Stomach smooth muscle (tissue), 2 donors: ENCODE data around the gene ANKRD40CL.

Experiments used
- H3K27ac ChIP-seq: one replicate; pipeline ENCODE4 v1.7.0; 2013; ENCODE audit warnings: mild to moderate bottlenecking, low read length, inconsistent platforms
- H3K27me3 ChIP-seq, 2 donors: one replicate each; pipeline ENCODE4 v1.7.0; 2013; ENCODE audit warnings: low read length in 2 of 2; ENCODE audit not compliant: insufficient read depth in 2 of 2, control insufficient read depth in 1 of 2
- H3K36me3 ChIP-seq, 2 donors: one replicate each; pipeline ENCODE4 v1.7.0; 2013; ENCODE audit warnings: low read length in 2 of 2; ENCODE audit not compliant: control insufficient read depth in 2 of 2, insufficient read depth in 2 of 2
- H3K4me1 ChIP-seq: one replicate; pipeline ENCODE4 v1.7.0; 2013; ENCODE audit warnings: low read length; ENCODE audit not compliant: control insufficient read depth, insufficient read depth
- H3K4me3 ChIP-seq, 2 donors: one replicate each; pipeline ENCODE4 v1.7.0; 2013; ENCODE audit warnings: low read length in 2 of 2
- H3K9ac ChIP-seq, 2 donors: one replicate each; pipeline ENCODE4 v1.7.0; 2013; ENCODE audit warnings: low read length in 2 of 2, mild to moderate bottlenecking in 1 of 2
- H3K9me3 ChIP-seq, 2 donors: one replicate each; pipeline ENCODE4 v1.7.0; 2013; ENCODE audit warnings: low read length in 2 of 2; ENCODE audit not compliant: control insufficient read depth in 2 of 2
- donor health status: healthy.
- donor health status: Pancreatic carcinoma.

The ANKRD40CL gene

DNA sequence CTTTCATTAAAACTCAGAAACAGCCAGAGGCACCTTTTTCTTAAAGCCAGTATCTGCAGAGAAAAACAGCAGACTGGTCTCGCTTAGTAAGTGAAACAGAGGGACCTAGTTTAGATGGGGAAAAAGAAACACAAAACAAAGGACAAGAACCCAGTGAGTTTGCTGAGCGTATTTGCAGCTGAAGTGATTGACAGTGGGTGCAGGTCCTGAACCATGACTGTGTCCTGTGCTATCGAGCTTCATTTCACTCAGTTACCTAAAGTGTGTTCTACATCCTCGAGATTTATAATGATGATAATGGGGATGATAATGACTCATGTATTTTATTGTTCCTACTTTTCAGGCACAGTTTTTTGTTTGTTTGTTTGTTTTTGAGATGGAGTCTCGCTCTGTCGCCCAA, 36.4 kb upstream of the ANKRD40CL start:
- no peaks in the 10 kb centered on the region for H3K36me3 ChIP-seq
- no peak overlapping the region for H3K27ac ChIP-seq
- H3K9me3 ChIP-seq = no peaks in the 10 kb centered on the region
- H3K4me3 ChIP-seq = no peak overlapping the region
- no peak overlapping the region for H3K9ac ChIP-seq
- H3K4me1 ChIP-seq = no peaks in the 10 kb centered on the region
- H3K27me3 ChIP-seq = no peaks in the 10 kb centered on the region

DNA sequence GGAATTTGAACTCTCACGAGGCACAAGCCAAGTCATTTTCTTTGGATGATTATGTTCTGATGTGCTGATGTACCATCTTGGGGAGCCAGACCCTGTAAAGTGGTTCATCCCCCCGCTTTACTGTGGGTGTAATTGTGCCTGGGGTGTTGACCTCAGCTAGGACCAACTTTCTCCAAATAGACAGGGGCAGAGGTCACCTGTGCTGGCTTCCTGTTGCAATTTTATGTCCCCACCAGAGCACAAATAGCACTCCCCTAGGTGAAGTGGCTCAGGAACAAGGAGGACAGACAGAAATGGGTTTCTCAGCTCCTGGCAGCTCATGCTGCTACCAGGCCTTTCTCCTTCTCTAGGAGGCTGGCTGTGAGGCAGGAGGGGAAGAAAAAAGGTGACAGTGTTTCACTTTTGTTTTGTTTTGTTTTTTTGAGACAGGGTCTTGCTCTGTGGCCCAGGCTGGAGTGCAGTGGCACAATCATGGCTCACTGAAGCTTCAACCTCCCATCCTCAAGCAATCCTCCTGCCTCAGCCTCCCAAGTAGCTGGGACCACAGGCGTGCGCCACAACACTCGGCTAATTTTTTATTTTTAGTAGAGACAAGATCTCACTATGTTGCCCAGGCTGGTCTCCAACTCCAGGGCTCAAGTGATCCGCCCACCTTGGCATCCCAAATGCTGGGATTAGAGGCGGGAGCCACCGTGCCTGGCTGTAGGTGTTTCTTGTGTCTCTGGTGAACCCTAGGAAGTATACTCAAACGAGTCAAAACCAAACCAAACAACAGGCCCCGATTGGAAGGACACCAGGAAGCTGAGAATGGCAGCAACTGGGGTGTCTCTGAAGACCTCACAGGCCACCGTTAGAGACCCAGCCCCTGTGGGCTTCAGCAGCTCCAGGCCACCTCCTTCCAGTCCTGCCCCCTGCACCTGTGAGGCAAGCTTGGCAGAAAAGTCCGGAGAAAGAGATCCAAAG, 35.6 kb upstream of the ANKRD40CL start:
- Histone ChIP-seq H3K4me1 (no peaks in the 10 kb centered on the region), H3K9me3 (no peaks in the 10 kb centered on the region), H3K9ac (no peak overlapping the region), H3K27ac (no peak overlapping the region), H3K27me3 (no peaks in the 10 kb centered on the region), H3K4me3 (no peak overlapping the region), H3K36me3 (no peaks in the 10 kb centered on the region)

GRCh38 chr17:50800196-50800700, 32.9 kb upstream of the ANKRD40CL start:
- Histone ChIP-seq H3K9me3 (no peaks in the 10 kb centered on the region), H3K9ac (no peak overlapping the region), H3K36me3 (no peaks in the 10 kb centered on the region), H3K27me3 (no peaks in the 10 kb centered on the region), H3K27ac (no peak overlapping the region), H3K4me3 (no peak overlapping the region), H3K4me1 (no peaks in the 10 kb centered on the region)

DNA sequence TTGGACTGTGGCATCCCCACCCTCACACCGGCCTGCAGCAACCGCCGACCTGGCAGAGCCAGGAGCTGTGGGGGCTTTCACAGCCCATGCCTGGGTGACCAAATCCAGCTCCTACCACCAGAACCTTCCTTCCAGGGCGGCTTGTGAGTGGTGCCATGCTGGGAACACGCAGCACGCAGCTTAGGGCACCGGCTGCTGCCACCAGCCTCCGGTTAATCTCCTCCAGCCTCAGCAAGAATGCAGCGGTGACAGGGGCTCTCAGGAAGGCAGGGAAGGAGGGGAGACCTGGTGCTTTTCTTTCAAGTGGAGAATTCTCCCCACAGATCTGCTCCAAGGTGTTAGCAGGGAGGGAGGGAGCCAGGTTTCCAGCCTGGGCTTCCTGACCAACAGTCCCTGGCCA, 32.3 kb upstream of the ANKRD40CL start:
- Histone ChIP-seq H3K9ac (no peak overlapping the region), H3K4me3 (no peak overlapping the region), H3K36me3 (no peaks in the 10 kb centered on the region), H3K27me3 (no peaks in the 10 kb centered on the region), H3K9me3 (no peaks in the 10 kb centered on the region), H3K27ac (no peak overlapping the region), H3K4me1 (no peaks in the 10 kb centered on the region)

- H3K4me3 ChIP-seq = no peak overlapping the region
- no peak overlapping the region for H3K27ac ChIP-seq
- no peaks in the 10 kb centered on the region for H3K4me1 ChIP-seq
- no peaks in the 10 kb centered on the region for H3K9me3 ChIP-seq
- no peaks in the 10 kb centered on the region for H3K36me3 ChIP-seq
- no peak overlapping the region for H3K9ac ChIP-seq
- H3K27me3 ChIP-seq = no peaks in the 10 kb centered on the region
These were observed 31.3 kb upstream of the ANKRD40CL start for GRCh38 chr17:50798424-50799288.

DNA sequence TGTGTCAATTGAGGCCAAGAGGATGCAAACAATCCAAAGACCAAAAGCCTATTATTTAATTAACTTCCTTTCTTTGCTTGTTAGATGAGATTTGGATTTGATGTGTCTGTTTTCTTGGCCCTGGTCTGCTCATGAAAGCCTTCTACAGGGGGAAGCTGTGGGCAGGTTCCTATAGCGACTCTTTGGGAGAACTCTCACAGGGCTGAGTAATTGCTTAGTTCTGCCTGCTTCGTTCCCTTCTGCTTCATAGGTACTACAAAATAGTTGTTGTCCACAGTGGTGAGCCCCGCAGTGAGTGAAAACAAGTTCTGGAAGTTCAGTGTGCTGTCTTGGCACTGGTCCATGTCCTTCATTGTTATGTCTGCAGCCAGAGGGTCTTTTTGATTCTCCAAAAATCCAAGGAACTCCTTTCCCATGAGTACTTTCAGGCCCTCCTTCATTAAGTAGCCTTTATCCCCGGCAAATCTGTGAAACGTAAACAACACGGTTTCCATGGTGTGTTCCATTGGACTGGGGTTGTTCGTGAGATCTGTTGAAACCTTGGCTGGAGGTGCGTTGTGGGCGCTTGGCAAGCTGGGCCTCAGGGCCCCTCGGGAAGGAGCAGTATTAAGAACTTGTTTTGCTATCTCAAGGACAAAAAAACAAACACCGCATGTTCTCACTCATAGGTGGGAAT, 30.0 kb upstream of the ANKRD40CL start:
- H3K9me3 ChIP-seq = no peaks in the 10 kb centered on the region
- no peak overlapping the region for H3K4me3 ChIP-seq

DNA sequence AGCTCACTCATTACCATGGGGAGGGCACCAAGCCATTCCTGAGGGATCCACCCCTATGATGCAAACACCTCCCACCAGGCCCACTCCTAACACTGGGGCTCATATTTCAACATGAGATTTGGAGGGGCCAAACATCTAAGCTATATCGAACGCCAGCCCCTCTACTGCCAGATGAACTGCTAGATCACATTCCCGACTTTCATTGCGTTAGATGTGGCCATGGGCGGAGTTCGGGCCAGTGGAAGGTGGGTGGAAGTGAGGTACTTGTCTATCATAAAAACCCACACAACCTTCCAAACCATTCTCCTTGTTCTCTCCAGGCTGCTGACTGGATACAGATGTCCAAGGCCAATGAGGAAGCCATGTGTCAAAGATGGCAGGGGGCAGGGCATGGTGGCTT, 27.0 kb upstream of the ANKRD40CL start:
- Histone ChIP-seq H3K36me3 (no peaks in the 10 kb centered on the region), H3K27me3 (no peaks in the 10 kb centered on the region), H3K4me1 (no peaks in the 10 kb centered on the region), H3K4me3 (no peak overlapping the region), H3K27ac (no peak overlapping the region), H3K9ac (no peak overlapping the region), H3K9me3 (no peaks in the 10 kb centered on the region)

More for the DNA sequence above, 30.0 kb upstream of the ANKRD40CL start:
- no peaks in the 10 kb centered on the region for H3K27me3 ChIP-seq
- no peak overlapping the region for H3K27ac ChIP-seq
- H3K9ac ChIP-seq = no peak overlapping the region
- H3K36me3 ChIP-seq = no peaks in the 10 kb centered on the region
- no peaks in the 10 kb centered on the region for H3K4me1 ChIP-seq

- H3K9ac ChIP-seq = no peak overlapping the region
- no peak overlapping the region for H3K4me3 ChIP-seq
- no peaks in the 10 kb centered on the region for H3K36me3 ChIP-seq
- H3K9me3 ChIP-seq = no peaks in the 10 kb centered on the region
- H3K27me3 ChIP-seq = no peaks in the 10 kb centered on the region
- H3K4me1 ChIP-seq = no peaks in the 10 kb centered on the region
- no peak overlapping the region for H3K27ac ChIP-seq
These were observed 25.7 kb upstream of the ANKRD40CL start for GRCh38 chr17:50793007-50793406.

GRCh38 chr17:50792132-50792531, 24.8 kb upstream of the ANKRD40CL start:
- H3K9me3 ChIP-seq = no peaks in the 10 kb centered on the region
- no peaks in the 10 kb centered on the region for H3K36me3 ChIP-seq
- no peaks in the 10 kb centered on the region for H3K27me3 ChIP-seq
- no peak overlapping the region for H3K27ac ChIP-seq
- no peak overlapping the region for H3K9ac ChIP-seq
- H3K4me3 ChIP-seq = no peak overlapping the region
- H3K4me1 ChIP-seq = no peaks in the 10 kb centered on the region

GRCh38 chr17:50790618-50791017, 23.3 kb upstream of the ANKRD40CL start:
- H3K4me1 ChIP-seq = peaks cover 12% of the 10 kb centered on the region
- H3K27ac ChIP-seq = no peak overlapping the region
- H3K4me3 ChIP-seq = no peak overlapping the region
- H3K36me3 ChIP-seq = no peaks in the 10 kb centered on the region
- no peak overlapping the region for H3K9ac ChIP-seq
- no peaks in the 10 kb centered on the region for H3K9me3 ChIP-seq
- H3K27me3 ChIP-seq = no peaks in the 10 kb centered on the region
